ENCODE results near the gene NLRX1.
A peak's percentile ranks its signal among the peaks of the same experiment; 100 is the strongest.

Gene NLRX1

GRCh38 chr11:119202554-119202953 is 34.0 kb downstream of the NLRX1 start:
- DNase-seq (ENCODE audit: low read depth): no peak
- H3K4me3 ChIP-seq (ENCODE audit: low read length): no peak overlapping the region
- TF ChIP-seq CTCF (IDR thresholded peaks at IDR 0.05; ENCODE audit: insufficient read depth, low read depth, low read length, missing control alignments): no peak

- TF ChIP-seq CTCF (IDR thresholded peaks at IDR 0.05; ENCODE audit: insufficient read depth, low read depth, low read length, missing control alignments): no peak
- DNase-seq (ENCODE audit: low read depth): no peak
- no peak overlapping the region for H3K4me3 ChIP-seq (ENCODE audit: low read length)
Observed at GRCh38 chr11:119204066-119204465, 35.5 kb downstream of the NLRX1 start.

GRCh38 chr11:119205080-119205479 is 36.6 kb downstream of the NLRX1 start:
- H3K4me3 ChIP-seq (ENCODE audit: low read length): no peak overlapping the region
- TF ChIP-seq CTCF (IDR thresholded peaks at IDR 0.05; ENCODE audit: insufficient read depth, low read depth, low read length, missing control alignments): no peak
- no peak for DNase-seq (ENCODE audit: low read depth)

- peak; percentile 90 for DNase-seq (ENCODE audit: low read depth)
- peak; percentile 76 for TF ChIP-seq CTCF (IDR thresholded peaks at IDR 0.05; ENCODE audit: insufficient read depth, low read depth, low read length, missing control alignments)
- H3K4me3 ChIP-seq (ENCODE audit: low read length): peak within 1 kb of the TSS; percentile 80
Observed at GRCh38 chr11:119205574-119206510, 37.3 kb downstream of the NLRX1 start, which contains the start of gene CBL. TSS of gene CBL (plus strand) at chr11:119206339. CDS start at chr11:119206418, 79 bp downstream.

- DNase-seq (ENCODE audit: low read depth): peak; percentile 33
- TF ChIP-seq CTCF (IDR thresholded peaks at IDR 0.05; ENCODE audit: insufficient read depth, low read depth, low read length, missing control alignments): no peak
- H3K4me3 ChIP-seq (ENCODE audit: low read length): peak overlapping the region; percentile 80
Observed at GRCh38 chr11:119206511-119207414, 38.2 kb downstream of the NLRX1 start.

GRCh38 chr11:119207415-119207960 is 39.0 kb downstream of the NLRX1 start:
- no peak for TF ChIP-seq CTCF (IDR thresholded peaks at IDR 0.05; ENCODE audit: insufficient read depth, low read depth, low read length, missing control alignments)
- DNase-seq (ENCODE audit: low read depth): no peak
- peak overlapping the region; percentile 80 for H3K4me3 ChIP-seq (ENCODE audit: low read length)
